Tibial nerve (tissue), 4 donors: ENCODE results near the gene ABI1. TPM values are rescaled to one million over a fixed set of nuclear protein-coding genes. Genes with fewer than 3 reads are reported as not detected.

Experiments used
- DNase-seq, 2 donors: peaks; one replicate each; pipeline ENCODE4 v3.0.0-alpha.2; 2019; ENCODE audit warnings: low spot score in 2 of 2
- H3K27ac ChIP-seq, 4 donors: fragments of 200-600 bp; sonication (generic) in 3 of 4; one replicate each; pipeline ENCODE4 v1.5.1; 2017 to 2019; ENCODE audit warnings: mild to moderate bottlenecking in 1 of 4
- H3K27me3 ChIP-seq, 2 donors: fragments of 200-600 bp; sonication (generic) in 1 of 2; one replicate each; pipeline versions ENCODE4 v1.5.1 to v1.6.0; 2017 to 2019
- H3K36me3 ChIP-seq, 3 donors: fragments of 200-600 bp; sonication (generic); one replicate each; pipeline ENCODE4 v1.5.1; 2018 to 2019
- H3K4me1 ChIP-seq, 4 donors: fragments of 200-600 bp; sonication (generic) in 3 of 4; one replicate each; pipeline ENCODE4 v1.5.1; 2017 to 2019
- H3K4me3 ChIP-seq, 4 donors: fragments of 200-600 bp; sonication (generic) in 3 of 4; one replicate each; pipeline ENCODE4 v1.5.1; 2017 to 2019; ENCODE audit warnings: mild to moderate bottlenecking in 1 of 4, moderate library complexity in 1 of 4
- H3K9me3 ChIP-seq, 4 donors: fragments of 200-600 bp; sonication (generic) in 3 of 4; one replicate each; pipeline ENCODE4 v1.5.1; 2017 to 2019
- EP300 ChIP-seq, 2 donors: sonication (generic); formaldehyde crosslinking; IDR thresholded peaks; one replicate each; pipeline ENCODE4 v1.6.1; 2017; ENCODE audit warnings: antibody characterized with exemption in 2 of 2, mild to moderate bottlenecking in 1 of 2
- POLR2A ChIP-seq, 2 donors: fragments of 450-650 bp; IDR thresholded peaks; one replicate each; pipeline ENCODE4 v1.6.1; 2017; ENCODE audit warnings: antibody characterized with exemption in 2 of 2, mild to moderate bottlenecking in 2 of 2, moderate library complexity in 2 of 2
- WGBS, 2 donors: methylation state at CpG; one replicate each; pipeline ENCODE4 v1.1.5; 2018; 5-methylcytosine and 5-hydroxymethylcytosine counted together
- total RNA-seq, 4 donors: library from RNA; depleted of rRNA; stranded (reverse); fragments of >200 nt; gene quantifications; one replicate each; pipeline ENCODE4 v1.1.0, GENCODE V29; 2016
- TF ChIP-seq, protein P1 (sequence below), 5 experiments: fragments of 200-600 bp in 3 of 5; fragments of 450-650 bp in 2 of 5; sonication (generic) in 3 of 5; IDR thresholded peaks; one replicate each; pipeline ENCODE4 v1.5.1; 2016 to 2019; ENCODE audit warnings: antibody characterized with exemption in 5 of 5, mild to moderate bottlenecking in 3 of 5, moderate library complexity in 2 of 5

The ABI1 gene
- total RNA-seq, 4 donors from 2014 or later: 25.9 to 32.1 (median 29.9) TPM

DNA sequence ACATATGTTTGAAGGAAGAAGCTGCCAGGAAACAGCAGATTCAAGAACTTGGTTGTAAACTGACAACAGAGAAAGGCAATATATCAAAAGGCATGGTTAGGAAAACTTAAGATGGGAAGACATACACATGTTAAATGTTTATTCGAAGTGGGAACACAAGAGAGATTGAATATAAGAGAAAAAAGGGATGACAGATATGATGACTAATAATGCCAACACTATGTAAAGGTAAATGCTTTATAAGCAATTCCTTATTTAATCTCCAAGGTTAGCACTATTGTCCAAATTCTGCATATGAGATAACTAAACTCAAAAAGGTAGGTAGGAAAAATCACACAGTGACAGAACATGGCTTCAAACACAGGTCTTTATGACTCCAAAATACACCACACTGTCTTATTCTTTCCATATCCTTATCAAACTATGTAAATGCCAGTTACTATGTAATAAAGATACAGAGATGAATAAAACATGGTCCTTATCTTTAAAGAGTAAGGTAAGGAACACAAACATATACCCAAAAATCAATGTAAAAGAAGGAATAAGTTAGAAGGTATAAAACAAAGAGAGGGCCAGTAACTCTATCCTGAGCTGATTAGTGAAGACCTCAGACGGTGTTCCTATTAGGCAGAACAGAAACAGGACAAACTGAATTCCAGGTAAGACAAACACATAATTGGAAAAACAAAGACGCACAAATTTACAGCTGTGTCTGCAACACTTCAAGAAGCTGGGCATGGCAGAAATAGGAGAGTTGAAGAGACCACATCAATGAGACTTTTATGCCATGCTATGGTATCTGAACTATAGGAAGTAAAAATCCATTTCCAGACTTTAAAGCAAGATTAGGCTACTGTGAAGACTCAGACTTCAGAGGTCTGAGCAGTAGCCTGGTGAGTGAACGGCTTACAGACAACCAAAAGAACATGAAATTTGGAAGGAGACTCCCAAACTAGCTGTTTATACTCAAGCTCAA, 56.1 kb downstream of the ABI1 start:
- TF ChIP-seq, protein P1, sequence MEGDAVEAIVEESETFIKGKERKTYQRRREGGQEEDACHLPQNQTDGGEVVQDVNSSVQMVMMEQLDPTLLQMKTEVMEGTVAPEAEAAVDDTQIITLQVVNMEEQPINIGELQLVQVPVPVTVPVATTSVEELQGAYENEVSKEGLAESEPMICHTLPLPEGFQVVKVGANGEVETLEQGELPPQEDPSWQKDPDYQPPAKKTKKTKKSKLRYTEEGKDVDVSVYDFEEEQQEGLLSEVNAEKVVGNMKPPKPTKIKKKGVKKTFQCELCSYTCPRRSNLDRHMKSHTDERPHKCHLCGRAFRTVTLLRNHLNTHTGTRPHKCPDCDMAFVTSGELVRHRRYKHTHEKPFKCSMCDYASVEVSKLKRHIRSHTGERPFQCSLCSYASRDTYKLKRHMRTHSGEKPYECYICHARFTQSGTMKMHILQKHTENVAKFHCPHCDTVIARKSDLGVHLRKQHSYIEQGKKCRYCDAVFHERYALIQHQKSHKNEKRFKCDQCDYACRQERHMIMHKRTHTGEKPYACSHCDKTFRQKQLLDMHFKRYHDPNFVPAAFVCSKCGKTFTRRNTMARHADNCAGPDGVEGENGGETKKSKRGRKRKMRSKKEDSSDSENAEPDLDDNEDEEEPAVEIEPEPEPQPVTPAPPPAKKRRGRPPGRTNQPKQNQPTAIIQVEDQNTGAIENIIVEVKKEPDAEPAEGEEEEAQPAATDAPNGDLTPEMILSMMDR (IDR thresholded peaks at IDR 0.05): no peak
- TF ChIP-seq POLR2A (IDR thresholded peaks at IDR 0.05) (no peak), EP300 (IDR thresholded peaks at IDR 0.05) (no peak)
- no peaks in the 10 kb centered on the region for H3K36me3 ChIP-seq
- no peaks in the 10 kb centered on the region for H3K27me3 ChIP-seq
- DNase-seq: no peak
- 74 to 83% methylated on average over 4 of the region's 4 CpGs for whole genome bisulfite sequencing, 2 donors
- H3K4me3 ChIP-seq: no peak overlapping the region
- H3K9me3 ChIP-seq: no peaks in the 10 kb centered on the region
- H3K4me1 ChIP-seq: peaks cover 0 to 33% (median 13%) of the 10 kb centered on the region in 4 donors
- H3K27ac ChIP-seq: no peak overlapping the region

DNA sequence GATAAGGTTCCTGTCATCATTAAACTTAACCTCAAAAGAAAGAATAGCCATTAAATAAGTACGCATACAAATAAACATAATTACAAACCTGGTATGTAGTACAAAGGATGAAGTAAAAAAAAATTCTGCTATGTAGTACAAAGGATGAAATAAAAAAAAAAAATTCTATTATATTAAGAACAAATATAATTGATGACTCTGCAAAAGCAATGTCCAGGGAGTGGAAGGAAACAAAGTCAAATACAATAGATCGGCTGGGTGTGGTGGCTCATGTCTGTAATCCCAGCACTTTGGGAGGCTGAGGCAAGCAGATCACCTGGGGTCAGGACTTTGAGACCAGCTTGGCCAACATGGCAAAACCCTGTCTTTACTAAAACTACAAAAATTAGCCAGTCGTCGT, 56.9 kb downstream of the ABI1 start:
- TF ChIP-seq, protein P1 (IDR thresholded peaks at IDR 0.05): no peak
- TF ChIP-seq POLR2A (IDR thresholded peaks at IDR 0.05) (no peak), EP300 (IDR thresholded peaks at IDR 0.05) (no peak)
- 88 to 95% methylated on average over 4 of the region's 4 CpGs for WGBS, 2 donors
- no peak for DNase-seq
- peaks cover 0 to 36% (median 13%) of the 10 kb centered on the region in 4 donors for H3K4me1 ChIP-seq
- no peaks in the 10 kb centered on the region for H3K9me3 ChIP-seq
- no peak overlapping the region for H3K4me3 ChIP-seq
- no peaks in the 10 kb centered on the region for H3K27me3 ChIP-seq
- no peaks in the 10 kb centered on the region for H3K36me3 ChIP-seq
- no peak overlapping the region for H3K27ac ChIP-seq

DNA sequence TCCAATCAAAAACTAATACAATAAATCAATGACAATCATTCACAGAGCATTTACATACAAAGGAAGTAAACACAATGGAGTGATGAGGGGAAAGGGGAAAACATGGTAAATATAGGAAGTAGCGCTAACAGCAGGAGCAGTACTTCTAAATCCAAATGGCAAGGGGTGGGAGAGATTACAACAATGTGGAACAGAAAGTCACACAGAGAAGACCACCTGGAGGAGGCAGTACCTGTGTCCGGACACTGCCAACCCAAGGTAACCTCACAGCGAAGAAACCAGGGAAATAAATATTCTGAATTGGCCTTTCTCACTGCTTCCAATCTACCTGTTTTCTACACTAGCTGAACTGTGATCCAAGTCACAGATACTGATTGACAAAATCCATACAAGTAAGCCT, 58.2 kb downstream of the ABI1 start:
- Histone ChIP-seq H3K4me1 (peaks cover 0 to 36% (median 13%) of the 10 kb centered on the region in 4 donors), H3K4me3 (no peak overlapping the region), H3K27ac (no peak overlapping the region), H3K36me3 (no peaks in the 10 kb centered on the region), H3K9me3 (no peaks in the 10 kb centered on the region), H3K27me3 (no peaks in the 10 kb centered on the region)
- 95 to 98% methylated on average over 3 of the region's 3 CpGs for WGBS, 2 donors
- DNase-seq: no peak
- TF ChIP-seq POLR2A (IDR thresholded peaks at IDR 0.05) (no peak), EP300 (IDR thresholded peaks at IDR 0.05) (no peak)
- TF ChIP-seq, protein P1 (IDR thresholded peaks at IDR 0.05): no peak

DNA sequence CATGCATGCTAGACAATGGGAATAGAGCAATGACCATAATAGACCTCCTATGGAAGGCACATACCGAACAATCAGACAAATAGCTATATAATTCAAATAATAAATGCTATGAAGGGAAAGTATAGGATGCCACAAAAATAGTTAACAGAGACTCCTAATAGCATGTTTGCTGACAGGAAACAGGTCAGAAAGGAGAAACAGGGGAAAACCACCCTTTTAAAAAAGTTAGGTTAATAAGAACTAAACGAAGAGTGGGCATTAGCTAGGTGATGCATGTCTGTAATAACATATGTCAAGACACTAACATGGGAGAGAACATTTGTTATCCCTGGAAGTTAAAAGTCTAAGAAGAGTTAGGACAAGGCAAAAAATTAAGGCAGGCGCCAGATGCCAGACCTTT, 58.9 kb downstream of the ABI1 start:
- Histone ChIP-seq H3K4me3 (no peak overlapping the region), H3K36me3 (no peaks in the 10 kb centered on the region), H3K27me3 (no peaks in the 10 kb centered on the region), H3K27ac (no peak overlapping the region), H3K9me3 (no peaks in the 10 kb centered on the region), H3K4me1 (peaks cover 0 to 36% (median 13%) of the 10 kb centered on the region in 4 donors)
- 68 to 75% methylated on average over 3 of the region's 3 CpGs for WGBS, 2 donors
- TF ChIP-seq POLR2A (IDR thresholded peaks at IDR 0.05) (no peak), EP300 (IDR thresholded peaks at IDR 0.05) (no peak)
- TF ChIP-seq, protein P1 (IDR thresholded peaks at IDR 0.05): no peak
- no peak for DNase-seq

DNA sequence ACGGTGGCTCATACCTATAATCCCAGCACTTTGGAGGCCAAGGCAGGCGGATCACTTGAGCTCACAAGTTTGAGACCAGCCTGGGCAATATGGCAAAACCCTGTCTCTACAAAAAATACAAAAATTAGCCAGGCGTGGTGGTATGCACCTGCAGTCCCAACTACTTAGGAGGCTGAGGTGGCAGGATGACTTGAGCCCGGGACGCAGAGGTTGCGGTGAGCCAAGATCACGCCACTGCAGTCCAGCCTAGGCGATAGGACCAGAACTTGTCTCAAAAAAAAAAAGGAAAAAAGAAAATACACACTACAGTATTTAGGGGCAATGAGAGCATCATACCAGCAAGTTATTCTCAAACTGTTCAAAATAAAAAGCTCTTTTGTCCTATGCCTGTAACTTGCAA, 59.5 kb downstream of the ABI1 start:
- no peaks in the 10 kb centered on the region for H3K27me3 ChIP-seq
- TF ChIP-seq POLR2A (IDR thresholded peaks at IDR 0.05): no peak
- no peak for TF ChIP-seq EP300 (IDR thresholded peaks at IDR 0.05)
- TF ChIP-seq, protein P1 (IDR thresholded peaks at IDR 0.05): no peak
- DNase-seq: no peak
- H3K4me3 ChIP-seq: no peak overlapping the region
- peaks cover 0 to 34% (median 12%) of the 10 kb centered on the region in 4 donors for H3K4me1 ChIP-seq
- no peak overlapping the region for H3K27ac ChIP-seq
- peaks cover 0 to 2% (median 0%) of the 10 kb centered on the region in 4 donors for H3K9me3 ChIP-seq
- no peaks in the 10 kb centered on the region for H3K36me3 ChIP-seq
- WGBS, 2 donors: 87 to 88% methylated on average over 8 of the region's 8 CpGs
